Mesenchymal stem cell (in vitro differentiated cells and primary cell): ENCODE results near the gene DUS1L.
A peak's percentile ranks its signal among the peaks of the same experiment; 100 is the strongest.

Source experiments
- DNase-seq: peaks from one replicate; pipeline ENCODE4 v3.0.0-alpha.2; 2013
- H2AFZ ChIP-seq: one replicate; pipeline ENCODE4 v1.6.1; 2013; ENCODE audit warnings: low read depth, mild to moderate bottlenecking, control low read depth, inconsistent platforms, low read length, moderate library complexity
- H2AK5ac ChIP-seq: 2 replicates; pipeline ENCODE4 v1.6.1; 2013; ENCODE audit warnings: low read length, moderate library complexity, mild to moderate bottlenecking, inconsistent platforms; ENCODE audit not compliant: severe bottlenecking
- H2BK120ac ChIP-seq: one replicate; pipeline ENCODE4 v1.6.1; 2013; ENCODE audit warnings: low read depth, mild to moderate bottlenecking, inconsistent platforms, low read length, moderate library complexity
- H2BK12ac ChIP-seq, 2 experiments: one replicate each; pipeline ENCODE4 v1.6.1; 2013; ENCODE audit warnings: inconsistent platforms in 2 of 2, low read length in 2 of 2, mild to moderate bottlenecking in 2 of 2, moderate library complexity in 2 of 2, control low read depth in 1 of 2
- H2BK15ac ChIP-seq: one replicate; pipeline ENCODE4 v1.6.1; 2013; ENCODE audit warnings: mild to moderate bottlenecking, low read depth, inconsistent platforms; ENCODE audit not compliant: poor library complexity, severe bottlenecking
- H2BK5ac ChIP-seq: 2 replicates; pipeline ENCODE4 v1.6.1; 2013; ENCODE audit warnings: low read depth, mild to moderate bottlenecking, low read length, control low read depth, inconsistent platforms; ENCODE audit not compliant: poor library complexity, severe bottlenecking
- H3K14ac ChIP-seq, 2 experiments: one replicate each; pipeline ENCODE4 v1.6.1; 2013; ENCODE audit warnings: inconsistent platforms in 2 of 2, low read length in 2 of 2, control low read depth in 1 of 2, mild to moderate bottlenecking in 1 of 2, moderate library complexity in 1 of 2
- H3K18ac ChIP-seq, 2 experiments: one replicate each; pipeline ENCODE4 v1.6.1; 2013; ENCODE audit warnings: inconsistent platforms in 2 of 2, low read length in 2 of 2, control low read depth in 1 of 2, low read depth in 1 of 2, mild to moderate bottlenecking in 1 of 2
- H3K23ac ChIP-seq, 2 experiments: one replicate each; pipeline ENCODE4 v1.6.1; 2013; ENCODE audit warnings: inconsistent platforms in 2 of 2, low read length in 2 of 2, mild to moderate bottlenecking in 2 of 2, moderate library complexity in 2 of 2, control low read depth in 1 of 2
- H3K27ac ChIP-seq: 2 replicates; pipeline ENCODE4 v1.5.1; 2013; ENCODE audit warnings: mild to moderate bottlenecking, moderate library complexity, low read length, control low read depth, inconsistent platforms; ENCODE audit not compliant: poor library complexity, severe bottlenecking
- H3K27me3 ChIP-seq, 2 experiments: 2 replicates each; pipeline versions ENCODE4 v1.6.1 to v1.7.0; 2013; ENCODE audit warnings: low read length in 2 of 2, mild to moderate bottlenecking in 2 of 2, moderate library complexity in 2 of 2, control low read depth in 1 of 2, inconsistent platforms in 1 of 2; ENCODE audit not compliant: control insufficient read depth in 1 of 2, insufficient read depth in 1 of 2
- H3K36me3 ChIP-seq, 2 experiments: 2 replicates each; pipeline versions ENCODE4 v1.6.1 to v1.7.0; 2013; ENCODE audit warnings: low read length in 2 of 2, control low read depth in 1 of 2, inconsistent platforms in 1 of 2, low read depth in 1 of 2, mild to moderate bottlenecking in 1 of 2; ENCODE audit not compliant: insufficient read depth in 2 of 2, control insufficient read depth in 1 of 2
- H3K4ac ChIP-seq, 2 experiments: one replicate each; pipeline ENCODE4 v1.6.1; 2013; ENCODE audit warnings: inconsistent platforms in 2 of 2, low read length in 2 of 2, mild to moderate bottlenecking in 2 of 2, moderate library complexity in 2 of 2, control low read depth in 1 of 2, low read depth in 1 of 2
- H3K4me1 ChIP-seq: 2 replicates; pipeline ENCODE4 v1.6.1; 2013; ENCODE audit warnings: low read depth, low read length, control low read depth; ENCODE audit not compliant: control insufficient read depth, insufficient read depth
- H3K4me2 ChIP-seq: 2 replicates; pipeline ENCODE4 v1.6.1; 2013; ENCODE audit warnings: low read length, mild to moderate bottlenecking, inconsistent platforms; ENCODE audit not compliant: poor library complexity, severe bottlenecking
- H3K4me3 ChIP-seq, 2 experiments: 2 replicates each; pipeline versions ENCODE4 v1.5.1 to v1.7.0; 2013; ENCODE audit warnings: low read length in 2 of 2, mild to moderate bottlenecking in 2 of 2, control low read depth in 1 of 2, low read depth in 1 of 2; ENCODE audit not compliant: insufficient read depth in 1 of 2
- H3K79me1 ChIP-seq: replicated peaks from 2 replicates; pipeline ENCODE4 v1.6.1; 2013; ENCODE audit warnings: mild to moderate bottlenecking, control low read depth, low read length, inconsistent platforms; ENCODE audit not compliant: poor library complexity, severe bottlenecking
- H3K9ac ChIP-seq: 2 replicates; pipeline ENCODE4 v1.7.0; 2013; ENCODE audit warnings: mild to moderate bottlenecking, low read length, moderate library complexity
- H3K9me3 ChIP-seq: 2 replicates; pipeline ENCODE4 v1.7.0; 2013; ENCODE audit warnings: mild to moderate bottlenecking, low read length; ENCODE audit not compliant: control insufficient read depth
- H4K8ac ChIP-seq: one replicate; pipeline ENCODE4 v1.6.1; 2013; ENCODE audit warnings: inconsistent platforms, mild to moderate bottlenecking, low read length, moderate library complexity
- H4K91ac ChIP-seq: one replicate; pipeline ENCODE4 v1.6.1; 2013; ENCODE audit warnings: mild to moderate bottlenecking, low read length, inconsistent platforms
- WGBS: methylation state at CpG from one replicate; pipeline ENCODE4 v1.1.7; 2013; ENCODE audit warnings: mixed read lengths; 5-methylcytosine and 5-hydroxymethylcytosine counted together

The DUS1L gene

GRCh38 chr17:82021900-82022309 lies 43.7 kb downstream of the DUS1L start:
- no peaks in the 10 kb centered on the region for H3K9me3 ChIP-seq
- peak overlapping the region; percentile 93 for H2AFZ ChIP-seq

GRCh38 chr17:82021107-82021899 lies 44.3 kb downstream of the DUS1L start:
- Histone ChIP-seq H3K9me3 (no peaks in the 10 kb centered on the region), H4K8ac (no peak overlapping the region), H2AFZ (no peak overlapping the region), H3K14ac (no peak overlapping the region), H3K4me3 (peak overlapping the region in 1 of 2 experiments; percentile 93), H2BK120ac (no peak overlapping the region), H2BK5ac (no peak overlapping the region), H3K36me3 (peaks cover 15 to 51% of the 10 kb centered on the region in 2 experiments), H3K27me3 (no peaks in the 10 kb centered on the region), H3K9ac (peak overlapping the region; percentile 89), H3K4me2 (peak overlapping the region; percentile 94), H3K27ac (no peak overlapping the region), H3K4ac (no peak overlapping the region), H3K18ac (no peak overlapping the region), H4K91ac (peak overlapping the region; percentile 3), H3K4me1 (peaks cover 39% of the 10 kb centered on the region), H3K79me1 (peaks cover 34% of the 10 kb centered on the region), H2BK15ac (no peak overlapping the region), H3K23ac (peak overlapping the region in 1 of 2 experiments; percentile 27), H2BK12ac (peak overlapping the region in 1 of 2 experiments; percentile 32), H2AK5ac (no peak overlapping the region)
- peak; percentile 75 for DNase-seq
- WGBS, result 81% methylated on average over 25 of the region's 25 CpGs

More at GRCh38 chr17:82021900-82022309, 43.7 kb downstream of the DUS1L start:
- no peak overlapping the region for H2BK12ac ChIP-seq
- H3K27me3 ChIP-seq, result no peaks in the 10 kb centered on the region
- H2BK15ac ChIP-seq, result no peak overlapping the region
- H3K36me3 ChIP-seq, result peaks cover 15 to 48% of the 10 kb centered on the region in 2 experiments
- H3K23ac ChIP-seq, result no peak overlapping the region
- H3K4ac ChIP-seq, result peak overlapping the region in 1 of 2 experiments; percentile 17
- whole genome bisulfite sequencing, result 31% methylated on average over 10 of the region's 10 CpGs
- peak overlapping the region; percentile 38 for H2AK5ac ChIP-seq
- peak overlapping the region; percentile 90 to 93 for H3K4me3 ChIP-seq
- H3K79me1 ChIP-seq, result peaks cover 34% of the 10 kb centered on the region
- no peak overlapping the region for H4K8ac ChIP-seq
- peak overlapping the region; percentile 14 to 88 for H3K18ac ChIP-seq
- peak overlapping the region; percentile 58 for H2BK120ac ChIP-seq
- peak overlapping the region; percentile 89 for H3K9ac ChIP-seq
- H3K14ac ChIP-seq, result peak overlapping the region in 1 of 2 experiments; percentile 94
- peaks cover 38% of the 10 kb centered on the region for H3K4me1 ChIP-seq
- H2BK5ac ChIP-seq, result no peak overlapping the region
- H3K4me2 ChIP-seq, result peak overlapping the region; percentile 94
- peak; percentile 17 for DNase-seq
- peak overlapping the region; percentile 54 for H4K91ac ChIP-seq
- H3K27ac ChIP-seq, result no peak overlapping the region

DNA sequence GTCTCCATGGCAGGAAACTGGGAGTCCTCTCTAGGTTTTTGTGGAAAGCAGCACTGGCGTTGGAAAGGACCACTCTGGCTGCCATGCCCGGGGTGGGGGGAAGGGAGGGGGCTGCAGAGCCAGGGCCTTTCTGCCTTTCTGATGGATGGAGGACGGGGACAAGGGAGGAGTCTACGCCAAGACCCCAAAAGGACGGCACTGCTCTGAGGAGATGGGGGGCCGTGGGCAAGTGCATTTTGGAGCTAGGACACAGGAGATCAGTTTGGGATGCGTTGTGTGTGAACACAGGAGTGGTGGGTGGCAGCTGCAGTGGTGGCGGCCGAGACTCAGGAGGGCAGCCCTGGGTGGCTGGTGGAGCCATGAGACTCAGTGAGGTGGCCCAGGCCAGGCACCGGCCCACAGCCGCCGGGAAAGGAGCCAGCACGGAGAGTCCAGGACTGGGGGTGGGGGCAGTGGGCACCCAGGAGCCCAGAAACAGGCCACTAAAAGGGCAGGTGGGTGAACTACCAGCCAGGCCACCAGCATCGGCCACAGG lies 45.0 kb downstream of the DUS1L start:
- H2BK5ac ChIP-seq, result no peak overlapping the region
- no peak overlapping the region for H2BK120ac ChIP-seq
- no peak overlapping the region for H3K9ac ChIP-seq
- no peak overlapping the region for H4K91ac ChIP-seq
- H3K4me2 ChIP-seq, result no peak overlapping the region
- H2BK15ac ChIP-seq, result no peak overlapping the region
- WGBS, result 96% methylated on average over 14 of the region's 14 CpGs
- H3K27ac ChIP-seq, result no peak overlapping the region
- no peak overlapping the region for H3K14ac ChIP-seq
- no peak for DNase-seq
- H3K36me3 ChIP-seq, result peaks cover 15 to 45% of the 10 kb centered on the region in 2 experiments
- H3K4ac ChIP-seq, result no peak overlapping the region
- H2BK12ac ChIP-seq, result no peak overlapping the region
- peaks cover 39% of the 10 kb centered on the region for H3K4me1 ChIP-seq
- no peaks in the 10 kb centered on the region for H3K9me3 ChIP-seq
- peak overlapping the region in 1 of 2 experiments; percentile 37 for H3K18ac ChIP-seq
- H2AFZ ChIP-seq, result no peak overlapping the region
- no peak overlapping the region for H3K4me3 ChIP-seq
- H3K79me1 ChIP-seq, result peaks cover 34% of the 10 kb centered on the region
- no peak overlapping the region for H3K23ac ChIP-seq
- no peaks in the 10 kb centered on the region for H3K27me3 ChIP-seq
- no peak overlapping the region for H4K8ac ChIP-seq
- H2AK5ac ChIP-seq, result no peak overlapping the region
